ENCODE data around the gene FBXO10. TPM values are rescaled to one million over a fixed set of nuclear protein-coding genes. Genes with fewer than 3 reads are reported as not detected.

FBXO10 gene
- total RNA-seq, 4 donors from 2014 or later: 2.4 to 5.5 (median 3.7) TPM

DNA sequence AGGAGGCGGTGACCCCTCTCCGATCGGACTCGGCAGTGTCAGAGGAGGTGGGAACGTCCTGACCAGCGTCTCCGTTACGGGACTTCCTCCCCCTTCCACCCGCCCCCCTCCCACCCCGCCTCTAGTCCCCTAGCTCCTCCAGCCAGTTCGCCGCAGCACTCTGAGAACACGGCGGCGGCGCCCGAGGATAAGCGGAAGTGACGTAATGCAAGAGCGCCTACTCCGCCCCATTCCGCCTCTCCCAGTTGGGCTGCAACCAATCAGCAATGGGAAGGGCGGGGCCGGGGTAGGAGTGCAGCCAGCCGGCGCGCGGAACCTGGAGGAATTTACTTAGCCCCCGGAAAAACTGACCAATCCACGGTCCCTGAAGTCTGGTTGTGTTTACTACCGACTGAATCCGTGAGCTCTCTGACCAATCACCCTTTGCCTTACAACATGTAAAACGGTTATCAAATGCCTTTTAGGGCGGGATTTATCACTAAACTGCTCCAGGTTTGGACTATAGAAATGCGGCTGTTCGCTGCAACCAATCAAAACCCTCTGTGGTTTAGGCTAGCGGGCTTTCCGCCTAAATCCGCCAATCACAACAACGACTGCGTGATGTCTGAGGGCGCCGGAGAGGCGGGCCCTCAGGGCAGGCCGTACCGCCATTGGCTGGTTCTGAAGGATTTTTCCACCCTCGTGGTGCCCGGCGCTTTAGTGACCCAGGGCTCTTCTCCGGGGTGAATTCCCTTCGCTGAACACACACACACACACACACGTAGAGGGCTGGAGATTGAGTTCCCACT, 110.7 kb downstream of the FBXO10 start, which contains the start of gene ZBTB5:
ZBTB5 (minus strand) TSS at position 202 of the 788 bp plus-strand sequence. CDS start 22,899 bp downstream, outside the sequence.
- peak within 1 kb of the TSS; percentile 73 for H3K4me3 ChIP-seq (ENCODE audit: low read depth, poor library complexity, severe bottlenecking)
- intact Hi-C loops (cut with DNase I; ENCODE audit: low total_unique reads): no loop called here
- WGBS, 2 donors: 0 to 1% methylated on average over 49 to 52 of the region's 52 CpGs
- no peak for TF ChIP-seq POLR2A (IDR thresholded peaks at IDR 0.05)
- TF ChIP-seq, protein P1, sequence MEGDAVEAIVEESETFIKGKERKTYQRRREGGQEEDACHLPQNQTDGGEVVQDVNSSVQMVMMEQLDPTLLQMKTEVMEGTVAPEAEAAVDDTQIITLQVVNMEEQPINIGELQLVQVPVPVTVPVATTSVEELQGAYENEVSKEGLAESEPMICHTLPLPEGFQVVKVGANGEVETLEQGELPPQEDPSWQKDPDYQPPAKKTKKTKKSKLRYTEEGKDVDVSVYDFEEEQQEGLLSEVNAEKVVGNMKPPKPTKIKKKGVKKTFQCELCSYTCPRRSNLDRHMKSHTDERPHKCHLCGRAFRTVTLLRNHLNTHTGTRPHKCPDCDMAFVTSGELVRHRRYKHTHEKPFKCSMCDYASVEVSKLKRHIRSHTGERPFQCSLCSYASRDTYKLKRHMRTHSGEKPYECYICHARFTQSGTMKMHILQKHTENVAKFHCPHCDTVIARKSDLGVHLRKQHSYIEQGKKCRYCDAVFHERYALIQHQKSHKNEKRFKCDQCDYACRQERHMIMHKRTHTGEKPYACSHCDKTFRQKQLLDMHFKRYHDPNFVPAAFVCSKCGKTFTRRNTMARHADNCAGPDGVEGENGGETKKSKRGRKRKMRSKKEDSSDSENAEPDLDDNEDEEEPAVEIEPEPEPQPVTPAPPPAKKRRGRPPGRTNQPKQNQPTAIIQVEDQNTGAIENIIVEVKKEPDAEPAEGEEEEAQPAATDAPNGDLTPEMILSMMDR (IDR thresholded peaks at IDR 0.05): no peak
- peak; percentile 99 to 100 for DNase-seq (ENCODE audit: low spot score in 2 of 2)

DNA sequence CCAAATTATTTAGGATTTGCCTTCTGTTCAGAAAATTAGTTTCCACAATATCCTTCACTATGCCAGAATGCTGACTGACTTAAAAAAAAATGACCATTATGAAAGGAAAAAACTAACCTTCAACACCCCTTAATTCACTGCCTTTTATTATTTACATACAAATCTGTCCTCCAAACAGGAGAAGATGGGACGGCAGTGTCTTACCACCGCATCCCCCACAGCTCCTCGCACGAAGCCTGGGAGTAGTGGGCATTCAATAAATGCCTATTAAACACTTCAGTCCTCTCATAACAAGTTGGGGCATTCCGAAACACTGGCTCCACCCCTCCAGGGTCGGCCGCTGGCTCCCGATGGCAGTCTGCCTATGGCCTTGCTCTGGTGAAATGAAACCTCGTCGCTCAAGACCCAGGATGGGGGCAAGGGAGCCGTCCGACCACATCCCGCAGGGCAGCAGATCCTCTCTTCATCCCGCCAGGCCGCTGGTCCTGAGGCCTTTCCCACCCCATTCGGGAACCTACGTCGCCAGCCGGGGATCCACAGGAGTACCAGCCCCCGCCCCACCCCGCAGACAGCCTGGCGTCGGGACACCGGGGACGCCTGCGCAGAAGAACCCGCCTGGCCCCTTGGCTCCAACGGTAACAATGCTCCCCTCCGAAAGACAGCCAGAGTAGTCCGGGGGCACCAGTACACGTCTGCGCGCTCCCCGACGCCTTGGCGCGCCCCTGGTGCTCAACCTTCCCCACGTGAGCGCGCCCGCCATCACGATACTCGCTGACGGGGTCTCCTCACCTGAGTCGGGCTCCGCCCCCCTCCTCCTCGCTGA, 111.5 kb downstream of the FBXO10 start:
- intact Hi-C loops (cut with DNase I; ENCODE audit: low total_unique reads): loop anchor here (5.0 kb wide), 1 partner anchor 37 kb away; no protein-coding TSS in a partner anchor
- peak overlapping the region; percentile 73 for H3K4me3 ChIP-seq (ENCODE audit: low read depth, poor library complexity, severe bottlenecking)
- no peak for TF ChIP-seq POLR2A (IDR thresholded peaks at IDR 0.05)
- TF ChIP-seq, protein P1 (IDR thresholded peaks at IDR 0.05): no peak
- DNase-seq (ENCODE audit: low spot score in 2 of 2): peak; percentile 76 to 95
- WGBS, 2 donors: 0 to 1% methylated on average over 37 of the region's 47 CpGs

DNA sequence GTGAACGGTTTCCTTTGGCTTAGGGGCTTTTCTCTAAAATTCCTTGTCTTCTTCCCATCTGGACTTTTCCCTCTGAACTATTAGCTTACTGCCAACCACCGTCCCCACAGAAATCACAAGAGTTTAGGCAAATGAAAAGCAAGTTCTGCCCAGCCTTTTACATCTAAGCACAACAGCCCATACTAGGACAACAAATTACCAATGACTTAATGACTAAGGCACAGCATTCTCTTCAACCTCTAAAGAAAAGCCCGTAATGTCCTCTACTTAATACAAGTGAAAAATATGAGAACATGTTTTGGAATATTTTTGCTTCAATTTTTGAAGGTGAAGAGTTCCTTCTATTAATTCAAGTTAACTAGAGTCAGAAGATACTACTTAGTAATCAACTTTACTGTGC, 112.2 kb downstream of the FBXO10 start:
- H3K4me3 ChIP-seq (ENCODE audit: low read depth, poor library complexity, severe bottlenecking): no peak overlapping the region
- intact Hi-C loops (cut with DNase I; ENCODE audit: low total_unique reads): loop anchor here (5.0 kb wide), 1 partner anchor 37 kb away; no protein-coding TSS in a partner anchor
- TF ChIP-seq, protein P1 (IDR thresholded peaks at IDR 0.05): no peak
- no peak for TF ChIP-seq POLR2A (IDR thresholded peaks at IDR 0.05)
- DNase-seq (ENCODE audit: low spot score in 2 of 2): no peak
- WGBS, 2 donors: 17 to 24% methylated on average over 3 of the region's 3 CpGs

Other genes with a start within 250 kb of the FBXO10 start
- 100 to 1,000 TPM; 120 to 181 (median 141) TPM for gene GRHPR, start 153.7 kb downstream of the FBXO10 start, total RNA-seq
- gene ZBTB5, start 110.9 kb downstream of the FBXO10 start, total RNA-seq: 10 to 100 TPM; 16.1 to 23.4 (median 20.9) TPM
- gene POLR1E, start 90.4 kb downstream of the FBXO10 start, total RNA-seq: 10 to 100 TPM; 22.5 to 26.4 (median 25.3) TPM
- 10 to 100 TPM; 50.4 to 79.1 (median 67.1) TPM for gene TOMM5, start 16.2 kb upstream of the FBXO10 start, total RNA-seq
- 10 to 100 TPM; 12.9 to 23.9 (median 16.2) TPM for gene FRMPD1, start 74.6 kb upstream of the FBXO10 start, total RNA-seq
- 10 to 100 TPM in 1 of 4 donors, 1 to 10 TPM in 3; 5.1 to 13.1 (median 6.1) TPM for gene TRMT10B, start 177.4 kb upstream of the FBXO10 start, total RNA-seq
- gene EXOSC3, start 208.7 kb upstream of the FBXO10 start, total RNA-seq: 10 to 100 TPM; 31.0 to 52.7 (median 47.7) TPM
- gene DCAF10, start 224.4 kb upstream of the FBXO10 start, total RNA-seq: 10 to 100 TPM; 23.8 to 30.4 (median 26.0) TPM

Data from lower leg skin (tissue), 4 donors.